Neural cell (in vitro differentiated cells): ENCODE measurements around the gene TBPL2.

ENCODE experiments used
- EP300 ChIP-seq: fragments of 450-650 bp; conservative IDR thresholded peaks from 2 replicates; pipeline ENCODE4 v1.6.1; 2014; ENCODE audit warnings: antibody characterized with exemption, mild to moderate bottlenecking, moderate library complexity; ENCODE audit not compliant: poor library complexity, severe bottlenecking
- EZH2 ChIP-seq: fragments of 200-600, 300-800 bp; shearing (Covaris generic), sonication (generic); IDR thresholded peaks from 2 replicates; pipeline ENCODE4 v1.6.1; 2014; ENCODE audit warnings: antibody characterized with exemption, low read length, borderline replicate concordance, mild to moderate bottlenecking; ENCODE audit not compliant: insufficient read depth, poor library complexity, severe bottlenecking
- MXI1 ChIP-seq: fragments of 450-650 bp; conservative IDR thresholded peaks from 2 replicates; pipeline ENCODE4 v1.6.1; 2014; ENCODE audit warnings: antibody characterized with exemption, mild to moderate bottlenecking; ENCODE audit not compliant: poor library complexity, severe bottlenecking
- SMC3 ChIP-seq: fragments of 450-650 bp; conservative IDR thresholded peaks from 2 replicates; pipeline ENCODE4 v1.6.1; 2014; ENCODE audit warnings: antibody characterized with exemption, mild to moderate bottlenecking, moderate library complexity; ENCODE audit not compliant: poor library complexity
- TF ChIP-seq, protein P1 (sequence below): fragments of 450-650 bp; IDR thresholded peaks from 2 replicates; pipeline ENCODE4 v1.5.1; 2014; ENCODE audit warnings: antibody characterized with exemption, mild to moderate bottlenecking, moderate library complexity; ENCODE audit not compliant: poor library complexity, severe bottlenecking

DNA sequence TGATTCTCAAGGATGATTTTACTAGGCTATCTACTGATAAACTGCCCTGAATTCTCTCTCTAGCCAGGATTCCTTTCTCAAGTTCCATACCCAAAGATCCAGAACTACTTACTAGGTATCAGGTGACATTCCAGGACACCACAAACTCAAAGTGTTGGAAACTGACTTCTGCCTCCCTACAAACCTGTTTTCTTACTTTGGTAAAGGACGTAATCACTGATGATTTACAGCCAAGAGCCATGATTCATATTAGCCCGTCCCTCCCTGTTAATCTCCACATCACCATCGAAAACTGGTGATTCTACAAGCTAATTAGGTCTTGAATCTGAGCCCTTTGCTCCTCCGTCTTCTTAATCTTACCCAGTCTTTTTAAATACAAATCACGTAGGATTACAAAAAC, 27.7 kb downstream of the TBPL2 start:
- no peak for TF ChIP-seq MXI1
- TF ChIP-seq, protein P1, sequence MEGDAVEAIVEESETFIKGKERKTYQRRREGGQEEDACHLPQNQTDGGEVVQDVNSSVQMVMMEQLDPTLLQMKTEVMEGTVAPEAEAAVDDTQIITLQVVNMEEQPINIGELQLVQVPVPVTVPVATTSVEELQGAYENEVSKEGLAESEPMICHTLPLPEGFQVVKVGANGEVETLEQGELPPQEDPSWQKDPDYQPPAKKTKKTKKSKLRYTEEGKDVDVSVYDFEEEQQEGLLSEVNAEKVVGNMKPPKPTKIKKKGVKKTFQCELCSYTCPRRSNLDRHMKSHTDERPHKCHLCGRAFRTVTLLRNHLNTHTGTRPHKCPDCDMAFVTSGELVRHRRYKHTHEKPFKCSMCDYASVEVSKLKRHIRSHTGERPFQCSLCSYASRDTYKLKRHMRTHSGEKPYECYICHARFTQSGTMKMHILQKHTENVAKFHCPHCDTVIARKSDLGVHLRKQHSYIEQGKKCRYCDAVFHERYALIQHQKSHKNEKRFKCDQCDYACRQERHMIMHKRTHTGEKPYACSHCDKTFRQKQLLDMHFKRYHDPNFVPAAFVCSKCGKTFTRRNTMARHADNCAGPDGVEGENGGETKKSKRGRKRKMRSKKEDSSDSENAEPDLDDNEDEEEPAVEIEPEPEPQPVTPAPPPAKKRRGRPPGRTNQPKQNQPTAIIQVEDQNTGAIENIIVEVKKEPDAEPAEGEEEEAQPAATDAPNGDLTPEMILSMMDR: no peak
- TF ChIP-seq EZH2: no peak
- no peak for TF ChIP-seq EP300
- TF ChIP-seq SMC3: no peak
